ENCODE measurements around the gene AP3S2. TPM values are rescaled to one million over a fixed set of nuclear protein-coding genes. Genes with fewer than 3 reads are reported as not detected.
"Not testable (repeated sequence)": the region's sequence is repeated elsewhere in the genome, so short reads cannot be mapped to it uniquely, and the experiment has no call there.

Gene AP3S2
- total and polyA plus RNA-seq, 8 donors: 8.4 to 90.4 (median 24.0) TPM

DNA sequence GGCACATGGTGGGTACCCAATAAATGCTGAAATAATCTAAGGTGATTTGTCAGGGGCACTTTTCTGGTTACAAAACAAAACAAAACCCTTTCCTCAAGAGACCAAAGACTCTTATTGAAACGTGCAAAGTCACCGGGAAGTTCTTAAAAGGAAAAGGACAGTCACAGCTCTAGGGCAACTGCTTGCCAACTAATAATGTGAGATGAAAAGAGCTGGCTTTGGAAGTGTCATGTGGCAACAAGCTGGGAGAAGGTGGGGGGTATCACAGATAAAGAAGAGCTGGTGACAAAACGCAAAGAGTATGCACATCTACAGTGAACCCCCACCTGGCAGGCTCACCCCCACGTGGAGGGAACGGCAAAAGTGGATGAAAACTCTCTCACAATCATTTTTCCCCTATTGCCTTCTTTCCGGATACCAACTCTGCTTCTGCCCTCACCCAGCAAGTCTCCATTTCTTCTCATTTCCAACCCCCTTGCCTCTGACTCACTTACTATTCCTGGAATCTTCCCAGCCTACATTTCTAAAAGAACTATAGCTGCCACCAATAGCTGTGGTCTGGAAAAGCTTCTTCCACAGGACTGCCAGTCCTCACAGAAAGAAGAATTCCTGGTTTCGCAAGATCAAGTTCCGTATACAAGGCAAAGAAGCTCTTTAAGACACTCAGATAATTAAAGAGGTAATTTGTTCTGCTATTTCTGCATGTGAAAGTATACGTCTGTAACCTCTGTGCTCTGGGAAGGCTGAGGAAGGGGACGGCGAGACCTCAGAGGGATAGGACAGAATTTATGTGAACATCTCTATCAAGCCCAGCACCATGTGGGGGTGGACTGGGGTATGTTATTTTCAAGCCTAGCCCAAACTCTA is 57.3 kb downstream of the AP3S2 start:
- Histone ChIP-seq H3K9me3 (no peaks in the 10 kb centered on the region), H3K4me3 (no peak overlapping the region), H3K27me3 (no peaks in the 10 kb centered on the region), H3K4me1 (peaks cover 0 to 46% (median 9%) of the 10 kb centered on the region in 4 donors), H3K36me3 (peaks cover 33 to 92% (median 73%) of the 10 kb centered on the region in 4 donors), H3K27ac (peak overlapping the region in 4 of 5 donors; percentile 50 to 83 (median 72))
- 56 to 74% (median 62%) methylated on average over 11 of the region's 11 CpGs for WGBS, 5 donors
- DNase-seq: no peak
- TF ChIP-seq POLR2AphosphoS5 (IDR thresholded peaks at IDR 0.05) (peak in 1 of 3 donors; percentile 39), POLR2A (IDR thresholded peaks at IDR 0.05) (no peak), EP300 (IDR thresholded peaks at IDR 0.05) (no peak)
- TF ChIP-seq, protein P1, sequence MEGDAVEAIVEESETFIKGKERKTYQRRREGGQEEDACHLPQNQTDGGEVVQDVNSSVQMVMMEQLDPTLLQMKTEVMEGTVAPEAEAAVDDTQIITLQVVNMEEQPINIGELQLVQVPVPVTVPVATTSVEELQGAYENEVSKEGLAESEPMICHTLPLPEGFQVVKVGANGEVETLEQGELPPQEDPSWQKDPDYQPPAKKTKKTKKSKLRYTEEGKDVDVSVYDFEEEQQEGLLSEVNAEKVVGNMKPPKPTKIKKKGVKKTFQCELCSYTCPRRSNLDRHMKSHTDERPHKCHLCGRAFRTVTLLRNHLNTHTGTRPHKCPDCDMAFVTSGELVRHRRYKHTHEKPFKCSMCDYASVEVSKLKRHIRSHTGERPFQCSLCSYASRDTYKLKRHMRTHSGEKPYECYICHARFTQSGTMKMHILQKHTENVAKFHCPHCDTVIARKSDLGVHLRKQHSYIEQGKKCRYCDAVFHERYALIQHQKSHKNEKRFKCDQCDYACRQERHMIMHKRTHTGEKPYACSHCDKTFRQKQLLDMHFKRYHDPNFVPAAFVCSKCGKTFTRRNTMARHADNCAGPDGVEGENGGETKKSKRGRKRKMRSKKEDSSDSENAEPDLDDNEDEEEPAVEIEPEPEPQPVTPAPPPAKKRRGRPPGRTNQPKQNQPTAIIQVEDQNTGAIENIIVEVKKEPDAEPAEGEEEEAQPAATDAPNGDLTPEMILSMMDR (IDR thresholded peaks at IDR 0.05): no peak
- intact Hi-C loops (cut with DNase I; ENCODE audit: low total_unique reads): no loop called here

DNA sequence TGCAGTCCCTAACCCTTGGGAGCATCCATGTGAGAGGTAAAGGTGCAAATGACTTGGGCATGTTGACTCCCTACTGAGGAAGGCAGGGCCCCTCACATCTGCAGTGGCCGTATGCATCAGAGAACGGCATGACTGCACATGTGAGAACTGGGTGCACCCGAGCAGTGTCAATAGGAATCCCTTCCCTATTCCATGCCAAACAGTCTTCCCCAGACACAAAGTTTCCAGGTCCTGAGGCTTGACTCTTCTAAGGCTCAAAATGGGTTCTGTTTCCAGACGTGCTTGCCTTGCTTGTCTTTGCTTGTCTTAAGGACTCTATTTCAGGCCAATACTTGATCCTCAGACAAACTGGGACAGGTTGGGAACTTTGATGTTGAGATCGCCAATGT is 58.6 kb downstream of the AP3S2 start:
- Histone ChIP-seq H3K4me1 (peaks cover 0 to 45% (median 9%) of the 10 kb centered on the region in 4 donors), H3K4me3 (no peak overlapping the region), H3K36me3 (peaks cover 33 to 81% (median 67%) of the 10 kb centered on the region in 4 donors), H3K27me3 (no peaks in the 10 kb centered on the region), H3K9me3 (no peaks in the 10 kb centered on the region), H3K27ac (no peak overlapping the region)
- TF ChIP-seq, protein P1 (IDR thresholded peaks at IDR 0.05): no peak
- TF ChIP-seq EP300 (IDR thresholded peaks at IDR 0.05) (no peak), POLR2AphosphoS5 (IDR thresholded peaks at IDR 0.05) (no peak), POLR2A (IDR thresholded peaks at IDR 0.05) (no peak)
- DNase-seq: no peak
- 87 to 96% (median 93%) methylated on average over 5 of the region's 5 CpGs for WGBS, 5 donors
- intact Hi-C loops (cut with DNase I; ENCODE audit: low total_unique reads): no loop called here

DNA sequence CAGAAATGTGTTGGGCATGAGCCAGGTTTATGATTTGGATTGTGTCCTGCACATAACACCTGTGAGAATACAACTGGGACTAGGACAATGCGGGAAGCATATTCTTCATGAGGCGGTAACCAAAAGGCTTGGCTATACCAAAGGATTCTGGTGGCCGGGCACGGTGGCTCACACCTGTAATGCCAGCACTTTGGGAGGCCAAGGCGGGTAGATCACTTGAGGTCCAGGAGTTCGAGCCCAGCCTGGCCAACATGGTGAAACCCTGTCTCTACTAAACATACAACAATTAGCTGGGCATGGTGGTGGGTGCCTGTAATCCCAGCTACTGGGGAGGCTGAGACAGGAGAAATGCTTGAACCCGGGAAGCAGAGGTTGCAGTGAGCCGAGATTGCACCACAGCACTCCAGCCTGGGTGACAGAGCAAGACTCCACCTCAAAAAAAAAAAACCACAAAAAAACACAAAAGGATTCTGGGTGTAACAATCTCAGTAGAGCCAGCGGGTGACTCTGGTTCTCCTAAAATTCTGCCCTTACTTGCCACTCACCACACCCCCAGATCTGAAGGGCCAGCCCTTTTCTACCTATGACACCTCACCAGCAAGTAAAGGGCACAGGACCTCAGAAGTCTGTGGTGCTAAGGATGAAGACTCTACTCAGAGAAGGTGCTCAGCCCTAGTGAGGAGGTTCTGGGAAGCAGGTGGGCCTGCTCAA is 59.2 kb downstream of the AP3S2 start:
- intact Hi-C loops (cut with DNase I; ENCODE audit: low total_unique reads); DNase-seq; H3K27ac ChIP-seq; H3K9me3 ChIP-seq; H3K4me3 ChIP-seq; H3K27me3 ChIP-seq: not testable (repeated sequence)
- peaks cover 33 to 76% (median 64%) of the 10 kb centered on the region in 4 donors for H3K36me3 ChIP-seq
- WGBS, 5 donors: 89 to 98% (median 96%) methylated on average over 9 of the region's 9 CpGs
- H3K4me1 ChIP-seq: peaks cover 0 to 39% (median 9%) of the 10 kb centered on the region in 4 donors

DNA sequence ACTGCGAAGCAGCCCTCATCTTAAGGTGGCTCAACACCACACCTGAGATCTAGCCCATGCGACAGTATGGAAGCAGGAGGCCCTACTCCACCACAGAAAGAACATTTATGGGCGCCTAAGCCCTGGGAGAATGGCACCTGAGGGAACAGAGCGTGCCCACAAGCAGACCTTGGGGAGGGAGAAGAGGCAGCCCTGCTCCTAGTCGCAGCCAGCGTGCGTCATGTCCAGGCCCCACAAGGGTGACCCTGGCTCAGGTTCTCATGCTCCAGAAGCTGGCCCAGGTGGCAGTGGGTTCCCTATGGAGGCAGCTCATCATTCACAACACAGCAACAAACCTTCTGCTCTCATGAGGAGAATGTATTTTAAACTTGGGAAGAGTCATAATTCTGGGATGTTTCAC is 59.8 kb downstream of the AP3S2 start:
- 97 to 100% (median 98%) methylated on average over 5 to 7 of the region's 7 CpGs for WGBS, 5 donors
- Histone ChIP-seq H3K27me3 (no peaks in the 10 kb centered on the region), H3K36me3 (peaks cover 33 to 71% (median 63%) of the 10 kb centered on the region in 4 donors), H3K4me1 (peaks cover 3 to 39% (median 12%) of the 10 kb centered on the region in 4 donors), H3K4me3 (no peak overlapping the region), H3K27ac (no peak overlapping the region), H3K9me3 (no peaks in the 10 kb centered on the region)
- DNase-seq: no peak
- intact Hi-C loops (cut with DNase I; ENCODE audit: low total_unique reads): no loop called here
- TF ChIP-seq, protein P1 (IDR thresholded peaks at IDR 0.05): no peak
- no peak for TF ChIP-seq POLR2AphosphoS5 (IDR thresholded peaks at IDR 0.05)
- no peak for TF ChIP-seq EP300 (IDR thresholded peaks at IDR 0.05)
- TF ChIP-seq POLR2A (IDR thresholded peaks at IDR 0.05): no peak
